Activated CD8-positive, alpha-beta memory T cell treated with anti-CD3 and anti-CD28 coated beads, Interleukin-2, amount 10 ng/mL, durations not matched to agents 7 days and 5 days (primary cell): ENCODE data around the gene SLC1A7. TPM values are rescaled to one million over a fixed set of nuclear protein-coding genes. Genes with fewer than 3 reads are reported as not detected.
A peak's percentile ranks its signal among the peaks of the same experiment; 100 is the strongest.

ENCODE experiments used
- ATAC-seq: fragments of 150-1000 bp; cut with Tn5 transposase; one replicate; pipeline ENCODE4 v1.10.0; 2021; ENCODE audit warnings: moderate library complexity
- CTCF ChIA-PET: fragments of 350-600 bp; sonication (Branson Sonifier 250); formaldehyde crosslinking; loops from one replicate; lab custom pipeline; 2021; ENCODE audit warnings: antibody characterized with exemption; lab: Charles Lee
- DNase-seq: peaks from one replicate; pipeline ENCODE4 v3.0.0-alpha.2; 2020
- H3K27ac Mint-ChIP-seq: one replicate; pipeline ENCODE4 v1.8.0; 2021; ENCODE audit warnings: mild to moderate bottlenecking, mixed read lengths
- H3K27me3 Mint-ChIP-seq: one replicate; pipeline ENCODE4 v1.8.0; 2021; ENCODE audit warnings: mixed read lengths
- H3K36me3 Mint-ChIP-seq: one replicate; pipeline ENCODE4 v1.8.0; 2021; ENCODE audit warnings: mild to moderate bottlenecking, mixed read lengths
- H3K4me1 Mint-ChIP-seq: one replicate; pipeline ENCODE4 v1.8.0; 2021; ENCODE audit warnings: mixed read lengths
- H3K4me3 Mint-ChIP-seq: one replicate; pipeline ENCODE4 v1.8.0; 2021; ENCODE audit warnings: mild to moderate bottlenecking, moderate library complexity, mixed read lengths
- H3K9me3 Mint-ChIP-seq: one replicate; pipeline ENCODE4 v1.8.0; 2022; ENCODE audit warnings: low read depth, mixed read lengths
- total RNA-seq, 2 experiments: library from RNA; stranded (reverse); gene quantifications; one replicate each; pipeline ENCODE4 v1.2.3, GENCODE V29; 2021

Gene SLC1A7
- total RNA-seq, 2 experiments from 2014 or later: not detected

- Mint-ChIP-seq H3K4me1 (no peaks in the 10 kb centered on the region), H3K4me3 (no peak overlapping the region), H3K36me3 (no peaks in the 10 kb centered on the region), H3K9me3 (no peaks in the 10 kb centered on the region), H3K27ac (no peak overlapping the region), H3K27me3 (no peaks in the 10 kb centered on the region)
- ATAC-seq (no peak), DNase-seq (no peak)
- CTCF ChIA-PET: interaction anchor here (1.6 kb wide), 1 partner anchor 10 kb away, joined by 3 read pairs; no protein-coding TSS in a partner anchor
Observed at GRCh38 chr1:53074313-53075154, 67.9 kb downstream of the SLC1A7 start.

- Mint-ChIP-seq H3K36me3 (no peaks in the 10 kb centered on the region), H3K27me3 (no peaks in the 10 kb centered on the region), H3K27ac (no peak overlapping the region), H3K4me1 (no peaks in the 10 kb centered on the region), H3K9me3 (no peaks in the 10 kb centered on the region), H3K4me3 (no peak overlapping the region)
- CTCF ChIA-PET: no interaction called here
- no peak for DNase-seq
- no peak for ATAC-seq
Observed at GRCh38 chr1:53073868-53074311, 68.5 kb downstream of the SLC1A7 start.

- H3K4me3 Mint-ChIP-seq: no peak overlapping the region
- no peak for ATAC-seq
- no peak for DNase-seq
- H3K27ac Mint-ChIP-seq: no peak overlapping the region
- H3K4me1 Mint-ChIP-seq: no peaks in the 10 kb centered on the region
- CTCF ChIA-PET: no interaction called here
- H3K36me3 Mint-ChIP-seq: no peaks in the 10 kb centered on the region
- no peaks in the 10 kb centered on the region for H3K27me3 Mint-ChIP-seq
- no peaks in the 10 kb centered on the region for H3K9me3 Mint-ChIP-seq
Observed at GRCh38 chr1:53073287-53073686, 69.2 kb downstream of the SLC1A7 start.

GRCh38 chr1:53071915-53072314 is 70.5 kb downstream of the SLC1A7 start:
- Mint-ChIP-seq H3K4me1 (no peaks in the 10 kb centered on the region), H3K4me3 (no peak overlapping the region), H3K36me3 (no peaks in the 10 kb centered on the region), H3K27ac (no peak overlapping the region), H3K9me3 (no peaks in the 10 kb centered on the region), H3K27me3 (no peaks in the 10 kb centered on the region)
- no peak for DNase-seq
- CTCF ChIA-PET: no interaction called here
- ATAC-seq: no peak

- no peak overlapping the region for H3K27ac Mint-ChIP-seq
- CTCF ChIA-PET: no interaction called here
Observed at GRCh38 chr1:53071167-53071865, 71.1 kb downstream of the SLC1A7 start.

GRCh38 chr1:53070621-53071020 is 71.8 kb downstream of the SLC1A7 start:
- Mint-ChIP-seq H3K4me1 (no peaks in the 10 kb centered on the region), H3K36me3 (no peaks in the 10 kb centered on the region), H3K27me3 (peaks cover under 1% of the 10 kb centered on the region), H3K4me3 (no peak overlapping the region), H3K9me3 (no peaks in the 10 kb centered on the region), H3K27ac (no peak overlapping the region)
- no peak for ATAC-seq
- CTCF ChIA-PET: no interaction called here
- DNase-seq: no peak

More at GRCh38 chr1:53071167-53071865, 71.1 kb downstream of the SLC1A7 start:
- Mint-ChIP-seq H3K9me3 (no peaks in the 10 kb centered on the region), H3K27me3 (no peaks in the 10 kb centered on the region), H3K36me3 (no peaks in the 10 kb centered on the region), H3K4me3 (no peak overlapping the region), H3K4me1 (no peaks in the 10 kb centered on the region)
- ATAC-seq (no peak), DNase-seq (no peak)

- CTCF ChIA-PET: interaction anchor here (1.7 kb wide), 1 partner anchor 14 kb away, joined by 3 read pairs; no protein-coding TSS in a partner anchor
Observed at GRCh38 chr1:53069663-53070327, 72.6 kb downstream of the SLC1A7 start.

GRCh38 chr1:53069265-53069662 is 73.2 kb downstream of the SLC1A7 start:
- Mint-ChIP-seq H3K4me1 (no peaks in the 10 kb centered on the region), H3K27me3 (peaks cover 7% of the 10 kb centered on the region), H3K27ac (no peak overlapping the region), H3K9me3 (no peaks in the 10 kb centered on the region), H3K36me3 (no peaks in the 10 kb centered on the region), H3K4me3 (no peak overlapping the region)
- no peak for DNase-seq
- CTCF ChIA-PET: interaction anchor here (1.7 kb wide), 1 partner anchor 13 kb away, joined by 3 read pairs; no protein-coding TSS in a partner anchor
- ATAC-seq: no peak

More at GRCh38 chr1:53069663-53070327, 72.6 kb downstream of the SLC1A7 start:
- H3K4me1 Mint-ChIP-seq: no peaks in the 10 kb centered on the region
- peaks cover 3% of the 10 kb centered on the region for H3K27me3 Mint-ChIP-seq
- no peak for ATAC-seq
- H3K9me3 Mint-ChIP-seq: no peaks in the 10 kb centered on the region
- peak; percentile 30 for DNase-seq
- H3K27ac Mint-ChIP-seq: no peak overlapping the region
- H3K36me3 Mint-ChIP-seq: no peaks in the 10 kb centered on the region
- H3K4me3 Mint-ChIP-seq: no peak overlapping the region

GRCh38 chr1:53068314-53069099 is 73.9 kb downstream of the SLC1A7 start:
- H3K27ac Mint-ChIP-seq: no peak overlapping the region
- peaks cover 14% of the 10 kb centered on the region for H3K27me3 Mint-ChIP-seq
- ATAC-seq (no peak), DNase-seq (peak; percentile 34)
- H3K9me3 Mint-ChIP-seq: no peaks in the 10 kb centered on the region
- CTCF ChIA-PET: interaction anchor here (1.7 kb wide), 1 partner anchor 13 kb away, joined by 3 read pairs; no protein-coding TSS in a partner anchor
- H3K4me3 Mint-ChIP-seq: no peak overlapping the region
- H3K4me1 Mint-ChIP-seq: no peaks in the 10 kb centered on the region
- H3K36me3 Mint-ChIP-seq: no peaks in the 10 kb centered on the region

GRCh38 chr1:53067886-53068285 is 74.6 kb downstream of the SLC1A7 start:
- Mint-ChIP-seq H3K27ac (no peak overlapping the region), H3K4me1 (peaks cover 2% of the 10 kb centered on the region), H3K9me3 (no peaks in the 10 kb centered on the region), H3K36me3 (no peaks in the 10 kb centered on the region), H3K4me3 (no peak overlapping the region), H3K27me3 (peaks cover 20% of the 10 kb centered on the region)
- no peak for DNase-seq
- CTCF ChIA-PET: interaction anchor here (1.7 kb wide), 1 partner anchor 12 kb away, joined by 3 read pairs; no protein-coding TSS in a partner anchor
- no peak for ATAC-seq

- H3K4me3 Mint-ChIP-seq: no peak overlapping the region
- H3K4me1 Mint-ChIP-seq: peaks cover 2% of the 10 kb centered on the region
- CTCF ChIA-PET: no interaction called here
- H3K27ac Mint-ChIP-seq: no peak overlapping the region
- no peak for ATAC-seq
- H3K36me3 Mint-ChIP-seq: no peaks in the 10 kb centered on the region
- H3K27me3 Mint-ChIP-seq: peaks cover 25% of the 10 kb centered on the region
- no peaks in the 10 kb centered on the region for H3K9me3 Mint-ChIP-seq
- peak; percentile 36 for DNase-seq
Observed at GRCh38 chr1:53066891-53067738, 75.3 kb downstream of the SLC1A7 start.

- peaks cover 2% of the 10 kb centered on the region for H3K4me1 Mint-ChIP-seq
- H3K27me3 Mint-ChIP-seq: peaks cover 28% of the 10 kb centered on the region
- H3K4me3 Mint-ChIP-seq: no peak overlapping the region
- no peaks in the 10 kb centered on the region for H3K36me3 Mint-ChIP-seq
- no peak overlapping the region for H3K27ac Mint-ChIP-seq
- ATAC-seq (no peak), DNase-seq (no peak)
- H3K9me3 Mint-ChIP-seq: no peaks in the 10 kb centered on the region
- CTCF ChIA-PET: no interaction called here
Observed at GRCh38 chr1:53066488-53066887, 76.0 kb downstream of the SLC1A7 start.
